GM20000 (cell line): ENCODE data around the gene SRRM4.

Source experiments
- DNase-seq: peaks from one replicate; pipeline ENCODE4 v3.0.0; 2012; ENCODE audit warnings: low spot score
- TF ChIP-seq, protein P1 (sequence below): IDR thresholded peaks from 2 replicates; pipeline ENCODE4 v1.5.1; 2012; ENCODE audit warnings: mild to moderate bottlenecking, control low read depth; ENCODE audit errors: extremely low read depth, missing control alignments

Gene SRRM4

DNA sequence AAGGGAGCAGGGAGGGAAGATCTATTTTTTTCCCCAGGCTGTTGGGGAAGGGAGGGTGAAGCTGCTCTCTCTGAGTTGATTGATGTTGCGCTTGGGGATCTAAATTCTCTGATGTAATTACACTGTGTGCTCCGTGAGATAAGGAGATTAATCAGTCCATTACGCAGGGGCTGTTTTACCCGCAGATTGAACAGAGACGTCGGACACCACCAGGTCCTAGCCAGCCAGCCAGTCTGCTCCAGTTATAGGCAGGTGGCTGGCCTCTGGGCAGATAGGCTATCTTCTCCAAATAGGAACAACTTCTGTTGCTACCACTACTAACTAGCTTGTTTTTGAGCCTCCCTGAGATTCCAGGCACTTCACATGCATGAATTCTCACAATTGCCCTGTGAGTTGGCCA lies 91.1 kb downstream of the SRRM4 start:
- TF ChIP-seq, protein P1, sequence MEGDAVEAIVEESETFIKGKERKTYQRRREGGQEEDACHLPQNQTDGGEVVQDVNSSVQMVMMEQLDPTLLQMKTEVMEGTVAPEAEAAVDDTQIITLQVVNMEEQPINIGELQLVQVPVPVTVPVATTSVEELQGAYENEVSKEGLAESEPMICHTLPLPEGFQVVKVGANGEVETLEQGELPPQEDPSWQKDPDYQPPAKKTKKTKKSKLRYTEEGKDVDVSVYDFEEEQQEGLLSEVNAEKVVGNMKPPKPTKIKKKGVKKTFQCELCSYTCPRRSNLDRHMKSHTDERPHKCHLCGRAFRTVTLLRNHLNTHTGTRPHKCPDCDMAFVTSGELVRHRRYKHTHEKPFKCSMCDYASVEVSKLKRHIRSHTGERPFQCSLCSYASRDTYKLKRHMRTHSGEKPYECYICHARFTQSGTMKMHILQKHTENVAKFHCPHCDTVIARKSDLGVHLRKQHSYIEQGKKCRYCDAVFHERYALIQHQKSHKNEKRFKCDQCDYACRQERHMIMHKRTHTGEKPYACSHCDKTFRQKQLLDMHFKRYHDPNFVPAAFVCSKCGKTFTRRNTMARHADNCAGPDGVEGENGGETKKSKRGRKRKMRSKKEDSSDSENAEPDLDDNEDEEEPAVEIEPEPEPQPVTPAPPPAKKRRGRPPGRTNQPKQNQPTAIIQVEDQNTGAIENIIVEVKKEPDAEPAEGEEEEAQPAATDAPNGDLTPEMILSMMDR, result no peak
- DNase-seq, result no peak

- no peak for DNase-seq
- TF ChIP-seq, protein P1, result no peak
Measured at GRCh38 chr12:119075222-119075787, 94.0 kb downstream of the SRRM4 start.

- TF ChIP-seq, protein P1, result no peak
- DNase-seq, result no peak
Measured at GRCh38 chr12:119075918-119076317, 94.6 kb downstream of the SRRM4 start.

- TF ChIP-seq, protein P1, result no peak
- DNase-seq, result no peak
Measured at GRCh38 chr12:119079530-119079929, 98.2 kb downstream of the SRRM4 start.

DNA sequence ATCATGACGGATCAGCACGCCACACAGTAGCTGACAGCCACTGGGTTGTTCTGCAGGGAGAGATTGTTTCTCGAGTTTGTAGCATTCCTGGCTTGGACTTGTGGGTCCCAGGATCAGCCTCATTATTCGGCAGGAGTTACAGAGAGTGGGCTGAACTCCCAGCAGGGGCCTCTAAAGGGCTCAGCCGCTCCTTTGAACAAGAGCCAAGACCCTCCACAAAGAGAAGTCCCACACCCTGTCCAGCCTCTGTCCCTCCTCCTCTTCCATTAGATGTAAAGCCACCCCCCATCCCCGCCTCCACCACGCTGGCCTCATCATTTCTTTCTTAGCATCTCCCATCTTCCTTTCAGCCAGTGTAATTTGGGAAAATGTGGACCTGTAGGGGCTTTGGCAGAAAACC lies 100.7 kb downstream of the SRRM4 start:
- no peak for DNase-seq

DNA sequence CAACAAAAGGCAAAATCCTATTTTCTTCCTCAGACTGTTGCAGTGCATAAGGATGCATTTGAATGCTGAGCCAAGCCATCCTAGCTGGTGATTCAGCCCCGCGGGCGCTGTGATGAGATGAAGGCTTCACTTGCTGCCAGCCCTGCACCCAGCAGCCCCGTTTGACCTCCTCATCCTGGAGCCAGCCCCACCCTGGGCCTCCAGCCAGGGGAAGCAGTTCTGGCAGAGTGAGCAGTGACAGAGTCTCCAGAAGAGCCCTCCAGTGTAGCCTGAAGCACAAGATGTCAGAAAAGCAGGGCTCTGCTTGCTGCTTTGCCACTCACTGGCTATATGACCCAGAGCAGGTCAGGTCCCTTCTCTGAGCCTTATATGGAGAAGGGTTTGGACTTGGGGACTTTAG lies 101.2 kb downstream of the SRRM4 start:
- DNase-seq, result no peak
- TF ChIP-seq, protein P1, result no peak

More for the DNA sequence above, 100.7 kb downstream of the SRRM4 start:
- TF ChIP-seq, protein P1, result no peak

DNA sequence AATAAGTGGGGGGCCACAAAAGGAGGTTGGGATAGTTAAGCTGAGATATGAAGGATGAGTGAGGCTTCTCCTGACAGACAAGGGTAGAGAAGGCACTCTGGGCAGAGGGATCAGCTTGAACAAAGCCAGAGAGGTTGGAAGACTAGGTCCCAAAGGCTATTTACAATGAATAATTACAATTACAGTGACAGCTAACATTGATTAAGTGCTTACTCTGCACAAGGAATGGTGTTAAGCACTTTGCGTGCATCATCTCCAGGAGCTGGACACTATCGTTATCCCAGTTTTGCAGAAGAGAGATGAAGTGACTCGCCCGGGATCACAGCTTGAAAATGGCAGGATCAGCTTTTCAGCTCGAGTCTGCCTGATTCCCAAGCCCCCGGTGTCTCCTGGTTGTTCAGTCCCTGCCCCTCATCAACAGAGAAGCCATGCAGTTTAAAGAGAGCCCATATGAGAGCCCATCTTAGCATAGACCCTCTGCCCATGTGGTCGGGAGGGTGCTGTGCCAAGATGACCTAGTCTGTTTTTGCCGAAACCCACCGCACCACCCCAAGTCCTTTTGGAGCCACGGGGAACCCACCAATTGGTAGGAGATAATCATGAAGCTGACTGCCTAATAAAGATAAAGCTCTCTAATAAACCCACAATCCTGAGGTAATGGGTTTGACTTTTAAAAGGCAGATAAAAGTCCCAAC lies 107.5 kb downstream of the SRRM4 start:
- TF ChIP-seq, protein P1, result no peak
- no peak for DNase-seq
